Putamen (tissue), 1 donor: ENCODE measurements around the gene CADM1.

Experiments used
- DNase-seq: peaks from one replicate; pipeline ENCODE4 v3.0.0-alpha.2; 2016; ENCODE audit warnings: low spot score

Gene CADM1

DNA sequence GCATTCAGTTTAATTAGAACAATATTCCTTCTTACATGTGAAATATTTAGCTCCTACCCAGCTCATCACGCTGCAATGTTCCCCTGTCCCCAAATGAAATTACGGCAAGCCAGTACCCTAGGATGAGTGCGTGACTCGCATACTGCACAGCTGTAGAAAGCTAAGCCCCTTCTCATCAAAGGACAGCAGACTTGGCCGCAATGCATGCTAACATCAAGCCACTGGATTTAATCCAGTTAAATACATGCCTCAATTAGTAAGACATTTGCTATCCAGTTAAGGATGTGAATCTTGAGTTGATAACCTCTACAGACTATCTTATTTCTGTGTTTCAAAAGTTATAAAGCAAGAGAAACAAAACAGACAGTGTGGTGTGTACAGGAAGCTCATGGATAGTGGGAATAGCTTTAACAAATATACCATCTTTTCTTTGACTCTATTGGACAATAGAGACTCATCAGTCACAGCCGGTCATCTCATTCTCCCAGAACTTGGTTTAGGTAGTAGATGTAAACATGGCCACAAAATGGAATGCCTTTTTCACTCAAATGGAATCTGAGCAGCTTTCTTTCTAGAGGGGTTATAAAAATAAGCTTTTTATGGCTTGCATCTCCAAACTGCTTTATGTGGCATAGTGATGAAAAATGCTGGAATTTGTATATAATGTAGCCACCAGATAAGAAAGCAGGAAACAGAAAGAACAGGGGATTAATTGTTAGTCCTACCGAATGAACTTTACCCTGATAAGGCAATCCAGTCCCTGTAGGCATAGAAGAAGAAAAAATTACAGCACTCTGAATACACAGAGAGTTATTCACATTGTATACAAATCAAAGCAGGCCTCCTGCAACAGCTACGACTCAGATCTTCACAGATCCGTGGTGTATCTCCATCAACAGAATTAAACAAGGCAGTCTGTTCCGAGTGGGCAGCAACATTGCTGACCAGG lies 224.1 kb downstream of the CADM1 start:
- DNase-seq = no peak

DNA sequence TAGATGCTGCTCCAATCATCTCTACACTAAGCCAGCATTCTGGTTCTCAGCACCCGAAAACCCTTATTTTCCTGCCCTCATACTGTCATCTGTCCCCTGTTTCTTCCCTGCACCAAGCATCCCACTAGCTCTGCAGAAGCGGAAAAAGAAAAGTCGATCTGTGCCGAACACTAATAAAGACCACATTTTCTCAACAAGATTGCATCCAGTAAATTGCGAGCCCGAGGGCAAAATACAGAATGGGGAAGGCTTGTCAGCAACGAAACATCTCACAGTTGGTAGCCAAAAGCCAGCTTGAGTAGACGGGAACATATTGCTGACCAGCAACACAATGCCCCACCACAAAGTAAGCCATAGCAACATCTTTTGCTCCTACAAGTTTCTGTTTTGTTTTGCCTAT lies 227.4 kb downstream of the CADM1 start:
- no peak for DNase-seq

DNA sequence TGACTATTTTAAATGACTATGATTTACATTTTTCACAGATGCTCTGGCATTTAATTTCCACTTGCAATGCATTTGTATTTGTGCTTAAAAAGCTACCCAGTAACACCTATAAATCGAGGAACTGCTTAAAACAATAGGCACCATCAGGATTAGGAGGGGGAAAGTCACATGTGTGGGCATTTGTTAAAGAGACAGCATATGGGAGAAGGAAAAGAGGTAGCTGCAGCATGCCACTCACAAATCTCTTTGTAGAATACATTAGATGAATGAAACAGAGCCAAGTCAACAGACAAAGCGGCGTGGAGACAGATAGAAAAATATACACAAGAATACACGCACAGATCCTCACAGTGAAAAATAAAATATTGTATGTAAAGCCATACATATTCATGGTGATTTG lies 228.0 kb downstream of the CADM1 start:
- DNase-seq = no peak

DNA sequence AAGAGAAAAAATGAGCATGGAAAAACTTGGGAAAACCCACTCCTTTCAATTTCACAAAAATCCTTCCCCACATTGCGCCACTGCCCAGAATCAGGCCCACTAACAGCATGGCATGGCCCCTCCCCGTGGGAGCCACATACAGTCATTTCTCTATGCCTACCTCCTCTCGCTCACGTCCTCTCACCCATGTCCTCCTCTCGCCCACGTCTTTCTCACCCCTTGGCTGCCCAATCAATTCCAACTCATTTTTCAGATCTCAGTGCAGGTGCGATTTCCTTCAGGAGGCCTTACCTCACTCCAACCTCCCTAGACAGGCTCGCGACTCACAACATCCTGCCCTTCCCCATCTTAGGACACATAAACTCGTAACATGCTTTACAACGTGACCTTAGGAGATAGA lies 229.2 kb downstream of the CADM1 start:
- no peak for DNase-seq

DNA sequence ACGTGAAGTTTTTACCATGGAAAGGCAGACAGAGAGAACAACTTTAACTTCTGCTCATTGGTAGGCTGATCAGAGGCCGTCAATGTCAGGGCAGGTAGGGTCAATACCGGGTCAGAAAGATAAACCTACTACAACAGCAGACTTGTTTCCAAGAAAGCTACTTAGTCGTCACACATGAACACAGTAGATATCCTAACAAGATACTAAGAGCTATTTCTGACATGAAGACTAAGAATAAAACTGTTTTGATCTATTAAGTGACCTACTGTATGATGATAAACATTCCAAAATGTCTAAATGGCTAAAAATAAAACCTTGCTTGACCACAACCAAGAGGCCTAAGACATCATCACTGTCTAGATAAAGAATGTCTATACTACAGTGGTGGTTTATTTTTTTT lies 231.3 kb downstream of the CADM1 start:
- no peak for DNase-seq

DNA sequence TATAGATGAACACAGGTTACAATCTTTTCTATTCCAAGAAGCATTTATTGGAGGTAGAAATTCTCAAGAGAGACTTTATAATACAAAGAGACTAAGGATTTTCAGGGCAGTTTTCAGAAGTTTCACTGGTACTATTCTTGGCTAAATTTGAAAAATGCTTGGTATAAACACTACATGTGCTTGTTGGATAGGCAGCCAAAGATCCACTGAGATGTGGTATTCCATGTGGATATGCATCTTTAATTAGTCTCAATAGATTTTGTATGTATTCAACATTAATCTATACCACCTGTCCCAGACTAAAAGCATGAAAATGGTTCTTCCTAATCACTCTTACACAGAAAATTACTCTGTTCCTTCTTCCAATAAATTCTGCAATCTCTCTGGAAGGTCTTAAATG lies 232.6 kb downstream of the CADM1 start:
- DNase-seq = no peak

DNA sequence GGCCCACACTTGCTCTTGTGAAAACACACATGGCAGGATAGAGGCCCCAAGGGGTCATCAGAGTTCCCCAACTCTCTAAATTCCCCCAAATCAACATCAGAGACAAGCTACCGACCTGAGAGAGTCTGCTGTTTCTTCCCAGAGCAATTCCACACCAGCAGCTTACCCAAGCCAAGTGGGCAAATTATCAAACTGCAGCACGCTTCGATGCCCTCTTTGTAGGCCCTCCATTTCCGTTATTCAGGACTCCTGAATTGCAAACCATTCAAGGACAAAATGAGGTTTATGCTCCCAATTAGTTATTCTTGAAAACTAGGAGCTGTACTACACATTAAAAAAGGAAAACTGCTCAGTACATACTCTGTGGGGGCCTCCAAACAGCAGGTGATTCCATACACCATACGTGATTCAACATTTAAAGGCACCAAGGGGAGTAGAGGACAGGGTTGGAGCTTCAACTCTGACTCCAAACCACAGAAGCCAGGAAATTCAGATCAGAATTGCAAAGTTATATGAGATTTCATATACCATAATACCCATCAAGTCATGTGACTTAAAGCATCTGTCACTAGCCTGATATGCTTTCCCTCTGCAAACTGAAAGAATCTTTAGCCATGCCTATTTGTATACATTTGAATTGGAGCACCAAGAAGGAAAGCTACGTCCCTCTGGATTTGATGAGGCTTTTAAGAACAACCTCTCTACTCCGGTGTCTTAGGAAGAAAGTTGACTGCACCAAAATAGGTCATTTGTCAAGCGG lies 234.8 kb downstream of the CADM1 start:
- DNase-seq = peak; percentile 61

DNA sequence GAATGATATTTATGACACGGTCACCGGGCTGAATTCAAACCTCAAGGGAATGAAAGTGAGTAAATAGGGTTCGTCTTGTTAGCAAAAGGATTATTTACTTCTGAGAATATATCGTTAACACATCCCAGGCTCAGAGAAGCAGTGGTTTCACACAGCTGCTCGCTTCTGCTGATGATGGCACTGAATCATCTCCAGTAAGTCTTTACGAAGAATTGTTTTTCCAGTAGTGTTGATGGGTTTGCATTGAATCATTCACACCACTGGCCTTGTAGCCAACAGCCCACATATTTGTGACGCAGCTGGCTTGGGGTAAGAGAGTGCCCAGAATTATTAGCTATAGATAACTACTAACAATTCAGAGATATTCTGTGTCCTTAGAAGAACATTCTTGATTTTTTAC lies 236.3 kb downstream of the CADM1 start:
- DNase-seq = no peak

DNA sequence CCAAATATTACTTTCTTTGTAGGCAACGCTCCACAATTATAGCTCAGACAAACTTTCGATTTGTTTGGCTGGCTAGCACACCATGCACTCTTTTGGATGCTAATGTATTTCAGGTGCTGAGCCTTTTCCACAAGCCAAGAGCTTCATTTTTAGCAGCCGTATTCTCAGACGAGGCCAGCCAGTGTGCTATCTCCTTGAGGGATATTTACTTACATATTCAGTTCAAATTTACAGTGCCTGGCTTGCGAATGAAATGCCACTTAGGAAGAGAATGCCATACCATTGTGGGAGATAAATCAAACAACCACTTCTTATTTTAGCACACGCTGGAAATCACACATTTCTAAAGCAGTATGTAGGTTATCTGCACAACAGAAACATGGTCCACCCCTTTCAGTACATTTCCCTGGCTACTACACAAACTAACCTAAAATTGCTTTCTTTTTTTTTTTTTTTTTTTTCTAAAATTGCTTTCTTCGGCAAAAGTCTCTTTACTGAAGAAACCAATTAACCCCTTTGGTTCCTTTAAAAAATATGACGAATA lies 236.9 kb downstream of the CADM1 start:
- no peak for DNase-seq

DNA sequence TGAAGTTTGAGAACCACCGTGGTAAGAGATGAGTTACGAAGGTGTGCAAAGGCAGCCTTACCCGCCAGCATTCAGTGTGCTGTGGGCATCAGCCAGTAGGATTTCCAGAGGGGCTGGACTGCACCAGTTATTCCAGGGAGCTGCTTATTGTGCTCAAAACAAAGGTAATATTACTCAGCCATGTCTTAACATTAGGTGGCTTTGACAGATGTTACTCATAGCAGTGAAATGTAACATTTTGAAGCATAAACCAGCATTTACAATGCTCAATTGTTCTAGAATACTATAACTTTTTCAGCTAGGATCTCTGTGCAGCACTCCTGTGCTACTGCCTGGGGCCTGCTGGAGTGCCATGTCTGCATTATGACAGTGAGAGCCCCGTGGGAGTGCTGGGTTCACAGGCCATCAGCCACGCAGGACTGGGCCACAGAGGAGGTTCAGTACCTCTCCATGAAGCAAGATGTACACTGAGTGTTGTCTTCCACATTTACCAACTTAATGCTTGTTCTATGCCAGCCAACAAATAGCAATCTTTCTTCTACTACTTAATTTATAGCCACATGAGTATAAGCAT lies 238.1 kb downstream of the CADM1 start:
- no peak for DNase-seq

DNA sequence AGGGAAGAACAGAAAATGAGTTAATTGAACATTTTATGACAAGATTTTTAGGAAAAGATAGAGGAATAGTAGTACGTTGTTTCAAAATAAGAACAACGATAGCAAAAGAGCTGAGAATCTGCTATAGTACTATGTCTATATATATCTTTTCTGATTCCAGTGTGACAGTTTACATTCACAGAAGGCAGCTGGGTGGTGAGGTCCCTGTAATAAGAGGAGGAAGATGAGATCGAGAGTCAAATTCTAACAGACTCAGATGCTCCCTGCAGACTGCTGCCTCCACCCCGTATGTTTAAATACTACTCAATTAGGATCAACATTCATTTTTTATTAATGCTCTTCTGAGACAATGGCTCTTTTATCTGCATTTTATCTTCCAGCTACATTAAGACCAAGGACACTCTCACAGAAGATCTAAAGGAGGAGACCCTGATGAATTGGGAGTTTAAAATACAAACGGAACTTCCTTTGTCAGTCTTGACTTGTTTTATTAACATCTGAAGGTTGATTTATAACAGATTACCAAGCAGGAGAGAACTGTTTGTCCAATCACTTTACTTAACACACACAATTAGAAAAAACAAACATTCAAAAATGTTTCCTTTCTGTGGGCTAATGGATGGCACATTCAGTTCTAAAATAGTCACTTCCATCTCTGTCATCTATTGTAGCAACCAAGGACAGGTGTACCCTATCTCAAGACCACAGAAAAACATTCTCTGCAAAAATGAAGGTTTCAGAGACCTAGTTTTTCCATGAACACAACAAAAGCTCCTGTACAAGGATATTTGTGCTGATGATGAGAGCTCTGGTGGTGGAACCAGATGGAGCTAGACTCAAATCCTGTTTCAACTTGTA lies 240.2 kb downstream of the CADM1 start:
- no peak for DNase-seq

DNA sequence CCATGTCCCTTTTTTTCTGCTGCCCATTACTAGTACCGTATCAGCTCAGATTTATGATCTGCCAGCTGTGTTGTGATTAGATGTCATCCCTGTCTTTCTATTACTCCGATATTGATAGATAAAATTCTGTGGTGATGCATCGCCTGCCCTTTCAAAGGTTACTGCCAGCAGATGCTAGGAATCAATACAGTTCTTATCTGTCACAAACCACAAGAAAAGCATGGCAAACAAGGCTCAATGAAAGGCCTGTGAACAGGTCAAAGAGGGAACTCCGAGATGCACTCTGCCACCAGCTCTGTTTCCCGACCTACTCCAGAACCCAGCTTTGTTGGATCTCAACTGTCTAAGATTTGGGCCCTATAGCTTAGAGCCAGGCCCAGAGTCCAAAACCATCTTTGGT lies 246.0 kb downstream of the CADM1 start:
- DNase-seq = no peak

DNA sequence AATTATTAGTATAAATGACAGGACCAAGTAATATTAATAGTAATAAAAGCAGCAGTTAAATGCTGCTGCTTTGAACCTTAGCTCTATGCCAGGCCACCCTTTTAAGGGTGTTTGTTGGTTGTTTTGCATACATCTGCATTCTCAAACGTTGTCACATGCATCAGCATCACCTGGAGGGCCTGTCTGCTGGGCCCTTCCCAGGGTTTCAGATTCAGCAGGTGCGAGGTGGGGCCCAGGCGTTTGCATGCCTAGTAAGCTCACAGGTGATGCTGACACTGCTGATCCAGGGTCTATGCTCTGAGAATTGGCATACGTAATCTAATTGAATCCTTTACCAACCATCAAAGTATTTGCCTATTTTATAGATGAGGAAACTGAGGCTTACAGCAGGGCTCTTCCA lies 246.5 kb downstream of the CADM1 start:
- no peak for DNase-seq

DNA sequence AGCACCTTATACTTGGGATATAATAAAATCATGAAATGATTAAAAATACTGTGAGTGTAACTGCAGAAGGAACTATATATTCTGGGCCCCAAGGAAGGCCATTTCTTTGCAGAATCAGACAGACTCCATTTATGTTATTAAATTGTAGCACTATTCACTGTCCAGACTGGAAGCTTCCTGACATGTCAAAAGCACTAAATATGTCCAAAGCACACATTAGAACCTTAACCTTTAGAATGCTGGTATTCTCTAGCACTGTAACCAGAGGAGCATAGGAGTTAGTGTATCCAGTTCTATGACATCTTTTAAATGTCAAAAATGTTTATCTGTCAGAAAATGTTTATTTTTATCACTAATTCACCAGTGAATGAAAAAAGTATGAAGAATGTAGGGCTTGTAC lies 246.9 kb downstream of the CADM1 start:
- DNase-seq = no peak

DNA sequence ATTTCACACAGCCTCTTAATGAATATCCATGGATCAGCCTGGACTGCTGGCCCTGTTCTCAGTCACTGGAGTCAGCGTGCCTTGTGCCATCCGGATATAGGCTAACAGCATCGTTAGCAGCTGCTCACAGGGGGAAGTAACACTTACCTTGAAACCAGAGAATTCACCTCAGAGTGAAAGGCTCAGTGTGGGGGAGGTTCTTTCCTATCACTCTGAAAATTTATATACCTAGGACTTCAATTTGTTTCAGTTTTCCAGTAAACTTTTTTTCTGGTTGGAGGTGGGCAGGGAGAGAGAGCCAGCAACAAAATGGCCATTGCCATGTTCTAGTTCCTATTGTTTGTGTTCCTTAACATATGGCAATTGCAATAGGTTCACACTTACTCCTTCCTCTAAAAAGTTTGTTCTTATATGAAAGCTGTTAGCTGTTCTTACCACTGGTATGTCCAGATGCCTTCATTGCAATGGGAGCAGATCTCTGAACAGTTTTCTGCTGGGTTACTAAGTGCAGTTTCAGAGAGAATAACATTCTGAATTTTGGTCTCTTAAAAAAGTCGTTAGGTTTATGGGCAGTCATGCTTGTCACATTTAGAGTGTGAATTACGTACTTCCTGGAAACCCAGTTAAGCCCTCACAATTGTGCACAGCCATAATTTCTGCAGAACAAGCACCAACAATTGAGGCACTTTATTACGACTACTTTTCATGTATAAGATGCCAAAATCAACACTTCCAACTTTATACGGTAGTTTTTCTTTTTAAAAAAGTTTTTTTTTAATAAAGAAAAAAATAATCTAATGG lies 247.6 kb downstream of the CADM1 start:
- DNase-seq = no peak

DNA sequence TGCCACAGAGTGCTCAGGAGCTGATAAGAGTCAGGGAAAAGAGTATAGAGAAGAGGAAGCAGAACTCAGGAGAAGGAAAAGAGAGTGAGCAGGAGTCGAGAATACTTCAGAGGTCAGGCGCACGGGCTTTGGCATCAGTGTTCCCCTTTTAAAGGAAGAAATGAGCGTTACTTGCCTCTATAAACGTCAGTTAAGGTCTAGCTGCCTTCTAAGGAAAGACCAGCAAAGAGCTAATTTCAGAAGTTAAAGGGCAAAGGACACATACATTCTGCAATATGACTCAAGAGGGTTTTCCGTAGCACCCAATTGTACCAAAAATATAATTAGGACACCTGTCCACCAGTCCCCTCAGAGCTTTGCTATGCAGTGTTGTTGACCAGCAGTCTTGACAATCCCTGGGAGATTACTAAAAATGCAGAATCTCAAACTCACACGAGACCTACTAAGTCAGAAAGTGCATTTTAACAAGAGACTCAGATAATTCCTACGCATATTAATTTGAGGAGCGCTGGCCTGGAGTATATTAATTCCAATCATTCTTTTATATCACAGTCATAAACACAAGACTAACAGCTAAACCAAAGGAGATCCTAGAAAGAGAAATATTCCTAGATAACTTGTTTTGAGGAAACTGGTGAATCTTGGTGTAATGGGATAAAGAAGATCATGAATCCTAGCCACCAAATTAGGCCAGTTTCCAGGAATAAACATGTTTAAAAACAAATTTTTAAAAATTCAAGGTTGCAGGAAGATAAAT lies 249.0 kb downstream of the CADM1 start:
- no peak for DNase-seq

DNA sequence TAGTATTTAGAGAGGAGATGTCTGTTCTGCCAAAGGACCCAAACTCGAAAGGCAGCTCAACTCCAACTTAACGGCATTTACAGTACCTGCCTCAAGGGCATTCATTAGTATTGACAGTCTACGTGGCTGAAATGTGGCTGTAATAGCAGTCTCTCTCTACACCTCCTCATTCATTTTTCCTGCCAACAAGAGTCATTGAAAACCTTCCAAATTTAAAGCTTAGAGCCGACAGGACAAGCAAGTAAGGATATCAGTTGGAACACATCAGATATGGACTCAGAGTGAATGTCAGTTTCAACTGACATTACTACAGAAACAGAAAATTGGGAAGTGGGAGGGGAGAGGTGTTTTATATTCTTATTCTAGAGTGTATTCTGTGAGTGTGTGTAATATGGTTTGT lies 253.1 kb downstream of the CADM1 start:
- DNase-seq = no peak

DNA sequence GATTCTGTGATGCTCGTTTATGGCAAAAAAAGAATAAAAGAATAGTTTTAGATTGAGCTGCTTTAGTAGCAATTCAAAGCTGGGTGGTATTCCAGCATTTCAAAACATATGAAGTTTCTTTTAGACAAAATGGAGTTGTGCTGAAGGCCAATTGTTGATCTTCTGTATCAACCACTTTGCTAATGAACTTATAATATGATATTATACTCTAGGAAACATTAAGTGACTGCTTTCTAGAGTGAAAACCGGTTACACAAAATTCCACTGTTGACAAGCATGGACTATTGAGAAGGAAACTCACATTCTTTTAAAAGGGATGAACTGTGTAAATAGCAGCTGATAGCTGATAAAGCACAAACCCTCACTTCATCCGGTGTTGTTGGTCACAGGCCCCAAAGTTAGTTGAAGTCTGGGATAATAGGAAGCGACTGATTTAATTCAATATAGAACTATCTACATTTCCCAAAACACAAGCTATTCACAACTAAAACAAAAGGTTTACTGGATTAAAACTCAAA lies 255.1 kb downstream of the CADM1 start:
- no peak for DNase-seq

DNA sequence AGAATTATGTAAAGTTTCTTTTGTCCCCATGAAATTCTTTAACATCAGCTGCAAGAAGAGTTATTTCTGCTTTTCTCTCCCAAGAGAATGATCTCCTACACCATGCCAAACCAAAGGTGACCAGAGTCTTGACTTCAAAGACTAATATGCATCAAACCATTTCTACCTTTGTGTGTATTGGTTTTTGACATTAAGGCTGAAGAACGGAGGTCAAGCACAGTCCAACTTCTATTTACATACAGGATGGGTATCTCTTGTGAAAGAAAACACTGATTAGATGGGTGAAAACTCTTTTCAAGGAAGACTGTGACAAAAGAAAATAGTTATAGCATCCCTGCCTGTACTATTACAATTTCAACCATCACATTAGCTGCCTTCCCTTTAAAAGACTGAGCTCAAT lies 256.3 kb downstream of the CADM1 start:
- no peak for DNase-seq

DNA sequence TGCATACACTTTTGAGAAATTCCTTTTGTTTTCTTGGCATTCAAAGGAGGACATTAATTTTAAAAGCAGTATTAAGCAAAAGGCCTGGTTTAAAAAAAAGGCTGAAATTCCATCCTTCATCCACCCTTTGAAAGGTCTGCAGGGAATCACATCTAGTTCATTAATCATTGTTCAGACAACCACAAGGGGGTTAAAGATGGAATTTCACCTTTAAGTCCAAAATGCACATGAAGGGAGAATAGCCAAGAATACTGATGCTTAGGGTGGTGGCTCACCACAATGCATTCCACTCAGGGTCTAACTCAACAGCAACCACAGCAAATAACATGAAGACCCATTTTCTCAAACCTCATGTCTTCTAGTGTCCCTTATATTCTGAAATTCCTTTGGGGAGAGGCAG lies 256.9 kb downstream of the CADM1 start:
- no peak for DNase-seq
